Lung (tissue), 16 donors: ENCODE results near the gene ZPBP2. TPM values are rescaled to one million over a fixed set of nuclear protein-coding genes. Genes with fewer than 3 reads are reported as not detected.

Experiments used
- ATAC-seq: fragments of 200-7000 bp; cut with Tn5 transposase; one replicate; pipeline ENCODE4 v1.9.1; 2020; ENCODE audit warnings: moderate number of reproducible peaks; ENCODE audit not compliant: insufficient read depth, low FRiP score
- DNase-seq, 3 donors: peaks; one replicate each; pipeline ENCODE4 v3.0.0-alpha.2; 2013 to 2017
- H3K27ac ChIP-seq, 2 donors: one replicate each; pipeline ENCODE4 v1.5.1; 2013; ENCODE audit warnings: mild to moderate bottlenecking in 2 of 2, moderate library complexity in 2 of 2, control low read depth in 1 of 2, inconsistent platforms in 1 of 2, low read depth in 1 of 2, low read length in 1 of 2
- H3K27me3 ChIP-seq, 3 donors: one replicate each; pipeline ENCODE4 v1.5.1; 2013; ENCODE audit warnings: low read length in 2 of 3; ENCODE audit not compliant: control insufficient read depth in 3 of 3, insufficient read depth in 3 of 3
- H3K36me3 ChIP-seq, 4 donors: one replicate each; pipeline ENCODE4 v1.5.1; 2013; ENCODE audit warnings: low read length in 4 of 4, mild to moderate bottlenecking in 1 of 4, moderate library complexity in 1 of 4; ENCODE audit not compliant: control insufficient read depth in 4 of 4, insufficient read depth in 4 of 4
- H3K4me1 ChIP-seq, 5 donors: one replicate each; pipeline ENCODE4 v1.5.1; 2013; ENCODE audit warnings: low read length in 5 of 5, mild to moderate bottlenecking in 2 of 5, moderate library complexity in 1 of 5; ENCODE audit not compliant: control insufficient read depth in 5 of 5, insufficient read depth in 5 of 5
- H3K4me3 ChIP-seq: one replicate; pipeline ENCODE4 v1.5.1; 2013; ENCODE audit warnings: mild to moderate bottlenecking, control low read depth, moderate library complexity
- H3K9ac ChIP-seq, 2 donors: one replicate each; pipeline ENCODE4 v1.5.1; 2013; ENCODE audit warnings: low read length in 2 of 2, control low read depth in 1 of 2; ENCODE audit not compliant: insufficient read depth in 1 of 2
- H3K9me3 ChIP-seq, 4 donors: one replicate each; pipeline ENCODE4 v1.5.1; 2013; ENCODE audit warnings: low read length in 3 of 4, mild to moderate bottlenecking in 1 of 4, moderate library complexity in 1 of 4; ENCODE audit not compliant: control insufficient read depth in 4 of 4, insufficient read depth in 3 of 4
- WGBS, 2 donors: extraction: QIAGEN DNeasy Blood & Tissue Kit; methylation state at CpG; one replicate each; pipeline ENCODE4 v1.1.7; 2013; 5-methylcytosine and 5-hydroxymethylcytosine counted together
- long read RNA-seq, 5 donors: transcript quantifications; one replicate each; lab custom pipeline, GENCODE V29; 2026
- polyA plus RNA-seq, 2 donors: library from polyadenylated mRNA; stranded (reverse); fragments of 200-250 nt; gene quantifications; one replicate each; pipeline ENCODE4 v1.2.1, GENCODE V29; 2013
- total RNA-seq, 2 donors: library from RNA; depleted of rRNA in 1 of 2; stranded (reverse); fragments of >200 nt in 1 of 2; gene quantifications; one replicate each; pipeline ENCODE4 v1.2.1, GENCODE V29; 2014 to 2021
- TF ChIP-seq, protein P1 (sequence below): IDR thresholded peaks from 2 replicates; pipeline ENCODE4 v1.5.1; 2012; ENCODE audit warnings: mild to moderate bottlenecking; ENCODE audit errors: control extremely low read depth, extremely low read depth
- donor health status: control.
- donor health status: control.
- donor health status: Bipolar disorder and iron deficiency.
- donor health status: healthy.
- donor health status: DM: yes; HTN: yes; CAD: no.

The ZPBP2 gene
- total RNA-seq (not detected), polyA plus RNA-seq (not detected)
- long read RNA-seq, donor 1 = 0 reads
- long read RNA-seq, donor 2 = 0 reads
- long read RNA-seq, donor 3 = 0 reads
- long read RNA-seq, donor 4 = 0 reads
- long read RNA-seq, donor 5 = 0 reads

DNA sequence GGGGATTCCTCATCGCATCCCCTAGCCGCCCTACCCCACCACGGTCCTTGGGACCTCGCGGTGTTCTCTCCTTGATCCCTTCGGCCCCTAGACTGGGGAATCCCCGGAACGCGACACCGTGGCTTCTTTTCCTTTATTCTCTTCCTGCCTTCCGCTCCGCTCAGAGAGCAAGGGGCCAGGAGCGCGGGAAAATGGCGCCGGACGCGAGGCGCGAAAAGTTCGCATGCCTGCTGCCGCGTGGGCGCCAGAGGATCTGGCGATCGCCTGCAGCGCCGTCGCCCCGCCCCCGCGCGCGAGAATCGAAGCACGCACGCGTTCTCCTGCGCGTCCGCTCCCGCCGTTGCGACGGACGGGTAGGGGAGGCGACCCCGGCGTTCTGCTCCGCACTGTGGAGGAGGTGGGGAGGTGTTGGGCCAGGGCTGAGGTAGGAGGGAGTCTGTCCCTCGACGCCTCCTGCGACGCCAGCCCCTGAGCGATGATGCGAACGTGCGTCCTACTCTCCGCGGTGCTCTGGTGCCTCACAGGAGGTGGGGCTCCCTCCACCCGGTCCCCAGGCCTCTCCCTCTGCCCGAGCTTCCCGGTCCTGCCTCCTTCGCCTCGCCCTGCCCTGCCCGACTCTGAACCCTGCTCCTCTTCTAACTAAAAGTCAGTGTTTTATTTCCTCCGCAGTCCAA, at the start of gene ZPBP2:
Gene ZPBP2 (plus strand): TSS at position 323 of the 674 bp plus-strand sequence. CDS start 153 bp downstream, at position 476.
- ATAC-seq (no peak), DNase-seq (no peak)
- no peak within 1 kb of the TSS for H3K9ac ChIP-seq
- TF ChIP-seq, protein P1, sequence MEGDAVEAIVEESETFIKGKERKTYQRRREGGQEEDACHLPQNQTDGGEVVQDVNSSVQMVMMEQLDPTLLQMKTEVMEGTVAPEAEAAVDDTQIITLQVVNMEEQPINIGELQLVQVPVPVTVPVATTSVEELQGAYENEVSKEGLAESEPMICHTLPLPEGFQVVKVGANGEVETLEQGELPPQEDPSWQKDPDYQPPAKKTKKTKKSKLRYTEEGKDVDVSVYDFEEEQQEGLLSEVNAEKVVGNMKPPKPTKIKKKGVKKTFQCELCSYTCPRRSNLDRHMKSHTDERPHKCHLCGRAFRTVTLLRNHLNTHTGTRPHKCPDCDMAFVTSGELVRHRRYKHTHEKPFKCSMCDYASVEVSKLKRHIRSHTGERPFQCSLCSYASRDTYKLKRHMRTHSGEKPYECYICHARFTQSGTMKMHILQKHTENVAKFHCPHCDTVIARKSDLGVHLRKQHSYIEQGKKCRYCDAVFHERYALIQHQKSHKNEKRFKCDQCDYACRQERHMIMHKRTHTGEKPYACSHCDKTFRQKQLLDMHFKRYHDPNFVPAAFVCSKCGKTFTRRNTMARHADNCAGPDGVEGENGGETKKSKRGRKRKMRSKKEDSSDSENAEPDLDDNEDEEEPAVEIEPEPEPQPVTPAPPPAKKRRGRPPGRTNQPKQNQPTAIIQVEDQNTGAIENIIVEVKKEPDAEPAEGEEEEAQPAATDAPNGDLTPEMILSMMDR = no peak
- peaks cover 0 to 12% (median 1%) of the 10 kb centered on the region in 4 donors for H3K9me3 ChIP-seq
- WGBS, 2 donors = 28 to 38% methylated on average over 60 to 67 of the region's 67 CpGs
- H3K27me3 ChIP-seq = peaks cover 0 to 51% (median 44%) of the 10 kb centered on the region in 3 donors
- H3K36me3 ChIP-seq = no peaks in the 10 kb centered on the region
- H3K4me1 ChIP-seq = no peaks in the 10 kb centered on the region
- no peak within 1 kb of the TSS for H3K27ac ChIP-seq
- H3K4me3 ChIP-seq = no peak within 1 kb of the TSS

GRCh38 chr17:39818358-39819000, 49.5 kb upstream of the ZPBP2 start:
- Histone ChIP-seq H3K4me1 (peaks cover 0 to under 1% (median 0%) of the 10 kb centered on the region in 5 donors), H3K9me3 (peaks cover 0 to 2% (median 0%) of the 10 kb centered on the region in 4 donors), H3K36me3 (no peaks in the 10 kb centered on the region), H3K9ac (no peak overlapping the region), H3K27ac (no peak overlapping the region), H3K4me3 (no peak overlapping the region), H3K27me3 (peaks cover 0 to 2% (median 0%) of the 10 kb centered on the region in 3 donors)
- TF ChIP-seq, protein P1 = no peak
- DNase-seq (no peak), ATAC-seq (no peak)
- WGBS, 2 donors = 75 to 88% methylated on average over 9 of the region's 9 CpGs

GRCh38 chr17:39820541-39820940, 47.5 kb upstream of the ZPBP2 start:
- WGBS, 2 donors = 29 to 71% methylated on average over 4 of the region's 4 CpGs
- Histone ChIP-seq H3K9ac (no peak overlapping the region), H3K4me1 (no peaks in the 10 kb centered on the region), H3K36me3 (no peaks in the 10 kb centered on the region), H3K9me3 (peaks cover 0 to 7% (median 1%) of the 10 kb centered on the region in 4 donors), H3K27ac (no peak overlapping the region), H3K27me3 (peaks cover 0 to 2% (median 0%) of the 10 kb centered on the region in 3 donors), H3K4me3 (no peak overlapping the region)
- DNase-seq = no peak
- no peak for ATAC-seq
- TF ChIP-seq, protein P1 = no peak
